Prostate gland (tissue), 2 donors: ENCODE data around the gene SLC44A4.

ENCODE experiments used
- CTCF ChIP-seq, 4 experiments: fragments of 200-600 bp in 2 of 4; fragments of 450-650 bp in 2 of 4; sonication (generic) in 2 of 4; IDR thresholded peaks; 1 replicate in 3 of 4; 2 replicates in 1 of 4; pipeline ENCODE4 v1.5.1; 2016 to 2019; ENCODE audit warnings: antibody characterized with exemption in 4 of 4, mild to moderate bottlenecking in 2 of 4, moderate library complexity in 2 of 4
- POLR2A ChIP-seq: fragments of 450-650 bp; IDR thresholded peaks from one replicate; pipeline ENCODE4 v1.6.1; 2016; ENCODE audit warnings: antibody characterized with exemption, mild to moderate bottlenecking
- POLR2AphosphoS5 ChIP-seq: sonication (generic); formaldehyde crosslinking; IDR thresholded peaks from one replicate; pipeline ENCODE4 v1.6.1; 2017; ENCODE audit warnings: antibody characterized with exemption

GRCh38 chr6:31842053-31842452 is 36.7 kb downstream of the SLC44A4 start:
- TF ChIP-seq CTCF (IDR thresholded peaks at IDR 0.05) (no peak), POLR2AphosphoS5 (no peak), POLR2A (no peak)
